ENCODE data around the gene ELMO3.

DNA sequence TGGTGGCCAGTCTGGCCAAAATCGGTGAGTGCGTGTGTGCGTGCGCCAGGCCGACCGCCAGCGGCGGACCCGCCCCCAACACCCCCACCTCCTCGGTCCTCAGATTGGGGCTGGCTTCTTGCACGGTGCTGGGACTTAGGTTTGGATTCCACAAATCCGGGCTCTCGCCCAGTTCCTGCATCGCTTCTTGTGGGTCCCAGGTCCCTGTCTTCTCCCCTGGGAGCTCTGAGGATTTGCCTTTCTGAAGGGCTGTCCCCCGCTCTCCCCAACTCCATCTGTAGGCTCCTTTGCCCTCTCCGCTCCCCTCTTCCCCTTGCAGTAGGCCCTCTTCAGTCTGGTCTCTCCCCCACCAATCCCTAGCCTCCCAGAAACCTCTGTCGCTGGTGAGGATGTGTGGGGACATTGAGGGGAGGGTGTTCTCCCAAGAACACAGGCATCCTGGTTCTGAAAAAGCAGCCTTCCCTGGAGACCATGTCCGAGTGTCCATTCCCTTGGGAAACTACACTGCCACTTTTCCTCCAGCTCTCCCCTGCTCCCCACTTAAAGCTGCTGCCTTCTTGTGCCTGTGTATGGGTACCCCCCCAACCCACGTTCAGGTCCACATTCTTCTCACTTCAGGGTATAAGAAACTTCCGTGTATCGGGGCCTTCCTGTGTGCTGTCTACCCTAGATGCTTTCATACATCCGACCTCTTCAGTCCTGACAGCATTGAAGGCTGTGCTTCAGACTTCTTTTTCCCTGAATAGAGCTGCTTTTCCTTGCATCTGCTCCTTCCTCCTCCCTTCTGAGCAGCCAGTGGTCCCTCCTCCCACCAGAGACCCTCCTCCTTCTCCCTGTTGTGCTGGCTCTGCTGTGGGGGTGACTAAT, 50.5 kb downstream of the ELMO3 start:
- TF ChIP-seq, protein P1, sequence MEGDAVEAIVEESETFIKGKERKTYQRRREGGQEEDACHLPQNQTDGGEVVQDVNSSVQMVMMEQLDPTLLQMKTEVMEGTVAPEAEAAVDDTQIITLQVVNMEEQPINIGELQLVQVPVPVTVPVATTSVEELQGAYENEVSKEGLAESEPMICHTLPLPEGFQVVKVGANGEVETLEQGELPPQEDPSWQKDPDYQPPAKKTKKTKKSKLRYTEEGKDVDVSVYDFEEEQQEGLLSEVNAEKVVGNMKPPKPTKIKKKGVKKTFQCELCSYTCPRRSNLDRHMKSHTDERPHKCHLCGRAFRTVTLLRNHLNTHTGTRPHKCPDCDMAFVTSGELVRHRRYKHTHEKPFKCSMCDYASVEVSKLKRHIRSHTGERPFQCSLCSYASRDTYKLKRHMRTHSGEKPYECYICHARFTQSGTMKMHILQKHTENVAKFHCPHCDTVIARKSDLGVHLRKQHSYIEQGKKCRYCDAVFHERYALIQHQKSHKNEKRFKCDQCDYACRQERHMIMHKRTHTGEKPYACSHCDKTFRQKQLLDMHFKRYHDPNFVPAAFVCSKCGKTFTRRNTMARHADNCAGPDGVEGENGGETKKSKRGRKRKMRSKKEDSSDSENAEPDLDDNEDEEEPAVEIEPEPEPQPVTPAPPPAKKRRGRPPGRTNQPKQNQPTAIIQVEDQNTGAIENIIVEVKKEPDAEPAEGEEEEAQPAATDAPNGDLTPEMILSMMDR (IDR thresholded peaks at IDR 0.05): no peak
- TF ChIP-seq POLR2A (IDR thresholded peaks at IDR 0.05): no peak

Data from esophagus squamous epithelium (tissue), 4 donors.